ENCODE results near the gene SVIL. TPM values are rescaled to one million over a fixed set of nuclear protein-coding genes. Genes with fewer than 3 reads are reported as not detected.

Gene SVIL
- total and polyA plus RNA-seq, 11 donors: 95.2 to 589 (median 355) TPM

DNA sequence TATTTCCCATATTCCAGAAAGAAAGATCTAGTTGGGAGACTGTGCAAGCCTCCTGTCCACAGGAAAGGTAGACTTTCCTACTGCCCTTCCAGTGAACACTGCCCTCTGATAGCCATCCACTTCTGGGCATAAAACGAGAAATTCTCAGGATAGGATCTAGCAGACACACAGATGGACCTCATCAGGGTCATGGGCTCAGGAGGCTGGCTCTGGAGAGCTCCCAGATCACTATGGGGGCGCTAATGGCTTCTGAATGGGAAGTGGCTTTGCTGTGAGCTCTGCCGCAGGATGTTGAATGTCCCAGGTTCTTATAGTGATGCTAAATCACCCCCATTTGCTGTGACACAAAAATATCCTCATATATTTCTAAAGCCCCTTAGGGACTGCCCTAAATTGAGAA, 77.1 kb downstream of the SVIL start:
- H3K27ac ChIP-seq: peak overlapping the region in 2 of 12 donors; percentile 26 to 66
- 84 to 92% (median 88%) methylated on average over 2 to 3 of the region's 3 CpGs for WGBS, 4 donors
- peaks cover 0 to 39% (median 17%) of the 10 kb centered on the region in 12 donors for H3K4me1 ChIP-seq

DNA sequence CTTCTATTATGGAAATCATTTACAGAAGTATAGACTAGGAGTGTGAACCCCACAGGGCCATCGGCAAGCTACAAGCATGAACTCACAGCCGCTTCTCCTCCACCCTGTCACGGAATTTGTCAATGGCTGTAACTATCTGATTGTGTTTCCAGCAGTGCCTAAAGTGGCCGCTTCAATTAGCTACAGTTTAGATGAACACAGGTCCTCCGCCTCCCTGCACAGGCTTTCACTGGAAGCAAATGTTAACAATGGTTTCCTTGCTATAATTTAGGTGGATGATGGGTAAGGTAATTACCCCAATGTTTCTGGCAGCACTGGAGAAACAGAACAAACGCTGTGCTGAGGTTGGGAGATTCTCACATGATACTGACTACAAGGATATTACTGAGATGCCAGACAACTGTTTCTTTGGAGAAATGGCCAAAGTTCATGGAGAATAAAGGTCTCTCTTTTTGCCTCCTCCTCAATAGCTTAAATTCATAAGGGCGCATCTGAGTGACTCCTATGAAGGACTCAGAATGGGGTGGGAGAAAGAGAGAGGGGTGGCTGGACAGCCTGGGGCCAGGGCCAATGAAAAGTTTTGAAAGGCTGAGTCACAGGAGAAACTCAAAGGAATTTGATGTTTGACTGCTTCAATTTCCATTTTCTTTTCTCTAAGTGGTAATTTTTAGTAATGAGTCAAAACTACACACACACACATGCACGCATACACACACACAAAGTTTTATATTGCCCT, 78.9 kb downstream of the SVIL start:
- H3K27ac ChIP-seq: peak overlapping the region in 5 of 12 donors; percentile 25 to 66 (median 49)
- H3K4me1 ChIP-seq: peaks cover 0 to 33% (median 16%) of the 10 kb centered on the region in 12 donors
- intact Hi-C loops (cut with DNase I): no loop called here
- peaks cover 0 to 78% (median 36%) of the 10 kb centered on the region in 9 donors for H3K36me3 ChIP-seq
- DNase-seq (no peak), ATAC-seq (peak in 3 of 4 donors; percentile 22 to 41 (median 40))
- 56 to 69% (median 61%) methylated on average over 8 of the region's 8 CpGs for WGBS, 4 donors
- TF ChIP-seq POLR2A (IDR thresholded peaks at IDR 0.05): no peak
- TF ChIP-seq, protein P1, sequence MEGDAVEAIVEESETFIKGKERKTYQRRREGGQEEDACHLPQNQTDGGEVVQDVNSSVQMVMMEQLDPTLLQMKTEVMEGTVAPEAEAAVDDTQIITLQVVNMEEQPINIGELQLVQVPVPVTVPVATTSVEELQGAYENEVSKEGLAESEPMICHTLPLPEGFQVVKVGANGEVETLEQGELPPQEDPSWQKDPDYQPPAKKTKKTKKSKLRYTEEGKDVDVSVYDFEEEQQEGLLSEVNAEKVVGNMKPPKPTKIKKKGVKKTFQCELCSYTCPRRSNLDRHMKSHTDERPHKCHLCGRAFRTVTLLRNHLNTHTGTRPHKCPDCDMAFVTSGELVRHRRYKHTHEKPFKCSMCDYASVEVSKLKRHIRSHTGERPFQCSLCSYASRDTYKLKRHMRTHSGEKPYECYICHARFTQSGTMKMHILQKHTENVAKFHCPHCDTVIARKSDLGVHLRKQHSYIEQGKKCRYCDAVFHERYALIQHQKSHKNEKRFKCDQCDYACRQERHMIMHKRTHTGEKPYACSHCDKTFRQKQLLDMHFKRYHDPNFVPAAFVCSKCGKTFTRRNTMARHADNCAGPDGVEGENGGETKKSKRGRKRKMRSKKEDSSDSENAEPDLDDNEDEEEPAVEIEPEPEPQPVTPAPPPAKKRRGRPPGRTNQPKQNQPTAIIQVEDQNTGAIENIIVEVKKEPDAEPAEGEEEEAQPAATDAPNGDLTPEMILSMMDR (IDR thresholded peaks at IDR 0.05): no peak
- H3K4me3 ChIP-seq: no peak overlapping the region
- H3K27me3 ChIP-seq: no peaks in the 10 kb centered on the region
- H3K9me3 ChIP-seq: no peaks in the 10 kb centered on the region

More for the DNA sequence above, 77.1 kb downstream of the SVIL start:
- ATAC-seq (no peak), DNase-seq (no peak)
- TF ChIP-seq POLR2A (IDR thresholded peaks at IDR 0.05): no peak
- TF ChIP-seq, protein P1 (IDR thresholded peaks at IDR 0.05): no peak
- no peaks in the 10 kb centered on the region for H3K27me3 ChIP-seq
- H3K9me3 ChIP-seq: no peaks in the 10 kb centered on the region
- intact Hi-C loops (cut with DNase I): no loop called here
- peaks cover 0 to 78% (median 24%) of the 10 kb centered on the region in 9 donors for H3K36me3 ChIP-seq
- no peak overlapping the region for H3K4me3 ChIP-seq

DNA sequence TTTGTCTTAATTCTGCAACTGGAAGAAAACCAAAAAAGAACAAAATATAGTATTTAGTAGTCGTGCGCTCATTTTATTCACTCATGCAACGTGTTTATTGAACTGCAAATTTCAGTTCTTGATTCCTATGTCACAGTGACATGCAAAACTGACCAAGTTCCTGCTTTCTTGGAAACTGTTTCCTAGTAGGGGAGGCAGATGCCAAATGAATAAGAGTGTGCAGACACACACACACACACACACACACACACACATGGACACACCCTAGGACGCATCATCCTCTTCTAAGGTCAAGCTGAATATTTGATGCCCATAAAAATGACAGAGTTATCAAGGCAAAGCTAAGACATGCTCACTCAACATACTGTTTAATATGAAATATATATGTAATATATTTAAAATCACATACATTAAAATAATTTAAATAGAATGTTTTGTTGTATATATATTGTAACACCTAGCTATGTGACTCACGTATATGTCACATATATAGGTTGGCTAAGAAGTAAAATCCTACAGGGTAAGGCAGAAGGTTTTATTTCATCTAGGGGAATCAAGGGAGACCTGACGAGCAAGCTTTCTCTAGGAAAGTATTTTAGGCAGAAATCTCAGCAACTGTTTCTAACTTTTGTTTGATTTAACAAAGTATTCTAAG, 79.6 kb downstream of the SVIL start:
- DNase-seq: no peak
- Histone ChIP-seq H3K36me3 (peaks cover 0 to 82% (median 43%) of the 10 kb centered on the region in 9 donors), H3K4me1 (peaks cover 0 to 26% (median 10%) of the 10 kb centered on the region in 12 donors), H3K27me3 (no peaks in the 10 kb centered on the region), H3K9me3 (no peaks in the 10 kb centered on the region), H3K4me3 (no peak overlapping the region), H3K27ac (peak overlapping the region in 4 of 12 donors; percentile 34 to 66 (median 44))
- intact Hi-C loops (cut with DNase I): no loop called here
- TF ChIP-seq, protein P1 (IDR thresholded peaks at IDR 0.05): no peak
- TF ChIP-seq POLR2A (IDR thresholded peaks at IDR 0.05): no peak
- 79 to 88% (median 85%) methylated on average over 6 of the region's 6 CpGs for WGBS, 4 donors
- ATAC-seq: no peak

DNA sequence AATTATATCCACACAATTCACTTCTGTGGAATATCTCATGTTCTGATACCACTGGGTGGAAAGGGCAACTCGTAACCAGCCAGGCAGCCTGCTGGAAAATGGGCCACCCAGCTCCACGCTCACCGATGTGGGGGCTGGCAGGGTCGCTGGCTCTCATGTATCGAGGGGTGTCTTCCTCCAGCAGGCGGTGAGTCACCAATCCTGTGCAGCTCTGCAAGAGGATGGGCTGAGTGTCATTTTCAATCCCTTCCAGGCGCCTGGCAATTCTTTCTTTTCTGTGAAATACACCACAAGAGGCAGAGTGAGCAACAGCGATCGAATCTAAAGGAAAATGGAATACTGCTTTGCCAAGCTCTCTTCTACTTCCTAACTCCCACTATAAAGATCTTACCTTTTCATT, 80.1 kb downstream of the SVIL start:
- intact Hi-C loops (cut with DNase I): no loop called here
- Histone ChIP-seq H3K27ac (peak overlapping the region in 2 of 12 donors; percentile 40 to 45), H3K4me3 (no peak overlapping the region), H3K4me1 (peaks cover 0 to 22% (median 10%) of the 10 kb centered on the region in 12 donors), H3K36me3 (peaks cover 0 to 85% (median 46%) of the 10 kb centered on the region in 9 donors), H3K27me3 (no peaks in the 10 kb centered on the region), H3K9me3 (no peaks in the 10 kb centered on the region)
- DNase-seq: no peak
- TF ChIP-seq, protein P1 (IDR thresholded peaks at IDR 0.05): no peak
- no peak for TF ChIP-seq POLR2A (IDR thresholded peaks at IDR 0.05)
- 89 to 94% (median 92%) methylated on average over 9 of the region's 9 CpGs for WGBS, 4 donors
- ATAC-seq: peak in 2 of 4 donors; percentile 8 to 23

Measured in heart left ventricle (tissue), 16 donors.